HG03025 (cell line): ENCODE results near the gene CMTM2.

Experiments
- ATAC-seq: cut with Tn5 transposase; IDR thresholded peaks from one replicate; pipeline ENCODE4 v1.9.1; 2021; ENCODE audit warnings: mild to moderate bottlenecking, moderate library complexity; ENCODE audit not compliant: unreplicated experiment, low FRiP score

Gene CMTM2, protein sequence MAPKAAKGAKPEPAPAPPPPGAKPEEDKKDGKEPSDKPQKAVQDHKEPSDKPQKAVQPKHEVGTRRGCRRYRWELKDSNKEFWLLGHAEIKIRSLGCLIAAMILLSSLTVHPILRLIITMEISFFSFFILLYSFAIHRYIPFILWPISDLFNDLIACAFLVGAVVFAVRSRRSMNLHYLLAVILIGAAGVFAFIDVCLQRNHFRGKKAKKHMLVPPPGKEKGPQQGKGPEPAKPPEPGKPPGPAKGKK

DNA sequence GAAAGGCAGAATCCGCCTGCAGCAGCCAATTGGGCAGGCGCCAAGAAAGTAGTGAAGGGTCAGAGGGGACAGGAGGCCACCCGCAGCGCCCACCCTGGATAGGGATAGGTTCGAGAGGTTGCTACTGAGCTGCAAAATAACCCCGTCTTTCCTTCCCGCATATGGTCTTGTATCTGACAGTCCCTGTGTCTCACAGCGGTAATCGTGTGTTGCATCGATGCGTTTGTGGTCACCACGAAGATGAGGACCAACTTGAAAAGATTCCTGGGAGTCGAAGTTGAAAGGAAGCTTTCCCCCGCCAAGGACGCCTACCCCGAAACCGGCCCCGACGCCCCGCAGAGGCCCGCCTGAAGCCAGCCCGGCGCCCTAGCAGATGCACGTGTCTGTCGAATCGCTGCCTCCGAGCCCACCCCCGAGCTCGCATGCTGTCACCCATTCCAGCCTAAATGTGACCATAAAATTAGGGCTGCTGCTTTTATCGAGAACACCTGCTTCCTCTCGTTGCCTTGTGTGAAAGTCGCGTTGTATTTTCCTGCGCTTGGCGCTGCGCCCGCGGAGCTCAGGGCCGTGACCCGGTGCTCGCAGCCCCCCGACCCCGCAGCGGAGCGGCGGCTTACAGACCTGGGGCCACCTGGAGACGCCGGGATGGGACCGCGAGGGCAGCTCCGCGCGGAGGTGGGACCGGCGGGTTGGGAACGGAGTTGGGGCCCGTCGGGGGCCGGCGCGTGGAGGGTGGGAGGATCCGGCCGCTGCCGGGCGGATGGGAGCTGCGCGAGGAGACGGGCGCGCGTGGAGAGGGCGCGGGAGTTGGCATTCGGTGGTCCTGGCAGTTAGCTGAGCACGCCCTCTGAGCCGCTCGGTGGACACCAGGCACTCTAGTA lies at the start of gene CMTM2:
Gene CMTM2, plus strand, starts transcription at position 813 of the 881 bp plus-strand sequence. CDS start 145 bp downstream, outside the sequence.
- no peak for ATAC-seq

DNA sequence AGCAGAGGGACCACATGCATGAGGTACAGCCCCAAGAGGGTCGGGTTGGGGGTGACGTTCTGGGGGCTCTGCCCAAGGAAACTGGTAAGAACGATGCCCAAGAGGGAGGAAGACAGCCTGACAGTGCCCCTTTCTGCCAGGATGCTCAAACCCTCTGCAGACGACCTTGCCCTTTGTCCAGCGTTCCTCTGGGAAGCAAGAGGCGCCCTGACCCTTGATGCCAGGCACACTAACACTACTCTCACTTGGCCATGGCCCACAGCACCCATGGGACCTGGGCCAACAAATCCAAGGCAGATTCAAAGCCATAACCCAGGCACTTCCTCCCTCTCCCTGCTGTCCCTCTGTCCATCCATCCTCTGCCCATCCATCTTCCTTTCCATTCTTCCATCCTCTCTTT lies 49.8 kb upstream of the CMTM2 start:
- no peak for ATAC-seq

DNA sequence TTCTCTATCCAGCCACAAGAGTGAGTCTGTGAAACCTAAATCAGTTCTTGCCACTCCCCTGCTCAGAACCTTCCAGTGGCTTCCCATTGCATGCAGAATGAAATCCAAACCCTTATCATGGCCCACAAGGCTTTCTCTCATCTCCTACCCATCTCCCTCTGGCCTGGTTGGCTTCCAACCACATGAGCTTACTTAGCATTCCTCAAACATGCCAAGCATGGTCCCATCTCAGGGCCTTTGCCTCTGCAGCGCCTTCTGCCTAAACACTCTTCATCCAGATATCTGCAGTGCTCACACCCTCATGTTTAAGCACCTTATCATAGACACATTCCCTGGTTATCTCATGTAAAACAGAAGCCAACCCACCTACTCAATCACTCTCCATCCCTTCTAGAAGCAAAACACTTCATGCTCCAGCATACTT lies 44.9 kb upstream of the CMTM2 start:
- ATAC-seq, result no peak

DNA sequence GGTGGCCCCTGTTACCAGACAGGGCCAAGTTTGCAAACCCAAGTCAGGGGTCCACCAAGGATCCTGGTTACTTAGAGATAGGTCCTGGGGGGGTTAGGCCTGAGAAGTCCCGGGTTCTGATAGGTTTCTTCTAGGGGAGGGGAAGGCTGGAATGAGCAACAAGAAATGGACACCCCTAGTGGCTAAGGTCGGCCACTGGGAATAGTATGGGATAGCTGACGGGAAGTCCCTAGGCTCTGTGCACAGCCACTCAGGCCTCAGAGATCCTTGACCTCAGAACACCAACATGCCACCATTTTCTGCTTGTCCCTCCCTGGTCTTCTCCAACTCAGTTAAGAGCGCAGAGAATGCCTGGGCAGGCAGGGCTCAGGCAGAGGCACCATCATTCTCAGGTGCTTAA lies 42.7 kb upstream of the CMTM2 start:
- no peak for ATAC-seq

DNA sequence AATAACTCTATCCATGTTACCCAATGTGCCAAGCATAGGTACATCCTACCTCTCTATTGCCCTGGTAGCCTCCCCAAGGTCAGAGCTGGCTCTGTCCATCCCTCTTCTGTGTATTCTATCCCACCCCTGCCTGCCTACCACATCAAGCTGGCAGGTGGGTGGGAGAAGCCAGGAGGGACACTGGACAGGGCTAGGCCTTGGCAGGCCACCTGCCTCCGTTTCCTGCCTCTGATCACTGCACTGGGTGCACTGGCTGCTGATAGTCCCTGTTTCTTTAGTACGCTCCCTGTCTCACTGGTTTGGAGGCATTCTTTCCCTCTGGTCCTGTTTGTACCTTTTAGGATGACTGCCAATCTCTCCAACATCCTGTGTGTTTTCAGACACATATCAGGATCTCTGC lies 42.0 kb upstream of the CMTM2 start:
- no peak for ATAC-seq

DNA sequence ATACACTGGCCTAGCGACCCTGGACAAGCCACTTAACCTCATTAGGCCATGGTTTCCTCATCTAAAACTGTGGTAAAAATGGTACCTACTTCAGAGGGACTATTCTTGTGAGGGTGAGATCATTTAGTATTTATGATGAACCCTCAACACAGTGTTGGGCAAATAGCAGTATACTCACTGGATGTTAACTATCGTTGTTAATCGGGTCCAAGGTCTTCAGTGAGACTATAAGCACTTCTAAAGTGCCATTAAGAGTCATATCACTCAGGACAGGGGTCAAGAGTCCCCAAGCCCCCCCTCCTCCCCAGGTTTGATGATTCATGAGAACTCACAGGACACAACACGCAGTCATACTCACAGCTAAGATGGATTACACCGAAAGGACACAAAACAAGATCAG lies 40.4 kb upstream of the CMTM2 start:
- ATAC-seq, result no peak

DNA sequence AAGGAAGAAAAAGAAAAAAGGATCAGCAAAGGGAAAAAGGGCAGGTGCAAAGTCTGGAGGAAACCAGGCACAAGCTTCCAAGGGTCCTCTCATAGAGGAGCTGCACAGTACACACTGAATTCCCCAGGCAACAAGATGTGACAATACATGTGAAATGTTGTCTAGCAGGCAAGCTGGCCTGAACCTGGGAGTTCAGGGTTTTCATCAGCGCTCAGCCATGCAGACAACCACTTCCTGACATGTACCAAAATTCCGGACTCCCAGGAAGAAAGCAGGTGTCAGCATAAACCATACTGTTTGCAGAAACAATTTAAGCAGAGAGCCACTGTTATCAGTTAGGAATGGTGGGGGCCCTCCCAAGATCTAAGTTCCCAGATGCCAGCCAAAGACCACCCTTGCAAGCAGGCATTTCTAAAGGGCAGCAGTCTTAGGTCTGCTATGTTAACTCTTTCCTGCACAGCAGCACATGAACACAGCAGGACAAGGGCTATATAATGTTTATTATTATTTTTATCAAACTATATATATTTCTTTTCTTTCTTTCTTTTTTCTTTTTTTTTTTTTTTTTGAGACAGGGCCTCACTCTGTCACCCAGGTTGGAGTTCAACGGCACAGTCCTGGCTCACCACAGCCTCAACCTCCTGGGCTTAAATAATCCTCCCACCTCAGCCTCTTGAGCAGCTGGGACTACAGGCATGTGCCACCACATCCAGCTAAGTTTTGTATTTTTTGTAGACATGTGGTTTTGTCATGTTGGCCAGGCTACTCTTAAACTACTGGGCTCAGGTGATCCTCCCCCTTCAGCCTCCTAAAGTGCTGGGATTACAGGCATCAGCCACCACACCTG lies 39.4 kb upstream of the CMTM2 start:
- no peak for ATAC-seq

DNA sequence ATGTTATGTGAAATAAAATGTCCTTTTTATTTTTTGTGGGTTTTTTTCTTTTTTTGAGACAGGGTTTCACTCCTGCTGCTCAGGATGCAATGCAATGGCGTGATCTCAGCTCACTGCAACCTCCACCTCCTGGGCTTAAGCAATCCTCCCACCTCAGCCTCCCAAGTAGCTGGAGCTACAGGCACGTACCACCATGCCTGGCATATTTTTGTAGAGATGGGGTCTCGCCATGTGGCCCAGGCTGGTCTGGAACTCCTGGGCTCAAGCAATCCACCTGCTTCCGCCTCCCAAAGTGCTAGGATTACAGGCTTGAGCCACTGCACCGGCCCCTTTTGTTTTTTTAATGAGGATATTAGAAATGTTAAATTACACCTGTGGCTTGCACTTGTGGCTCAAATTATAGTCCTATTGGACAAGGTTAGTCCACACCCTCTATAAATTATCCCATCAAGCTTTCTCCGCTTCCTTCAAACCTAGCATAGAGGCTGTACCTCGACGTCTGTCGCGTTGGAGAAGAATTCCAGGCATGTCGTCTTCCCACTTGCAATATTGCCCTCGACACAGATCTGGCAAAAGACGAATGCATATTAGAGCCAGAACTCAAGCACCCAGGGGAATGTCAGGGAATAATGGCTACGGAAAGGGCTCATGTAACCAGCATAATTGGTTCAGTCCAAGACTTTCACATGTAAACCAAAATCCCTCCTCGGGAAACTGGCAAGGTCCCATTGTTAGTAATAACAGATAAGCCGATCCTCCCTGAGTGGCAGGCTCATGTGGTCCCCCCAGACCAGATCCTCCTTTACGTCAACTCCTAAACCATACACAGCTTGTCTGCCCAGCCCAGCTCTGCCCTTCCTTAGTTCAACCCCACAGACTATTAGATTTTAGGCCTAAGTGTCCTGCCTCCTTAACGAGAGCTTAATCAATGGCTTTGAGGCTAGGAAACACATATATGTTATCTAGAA lies 37.6 kb upstream of the CMTM2 start:
- no peak for ATAC-seq

DNA sequence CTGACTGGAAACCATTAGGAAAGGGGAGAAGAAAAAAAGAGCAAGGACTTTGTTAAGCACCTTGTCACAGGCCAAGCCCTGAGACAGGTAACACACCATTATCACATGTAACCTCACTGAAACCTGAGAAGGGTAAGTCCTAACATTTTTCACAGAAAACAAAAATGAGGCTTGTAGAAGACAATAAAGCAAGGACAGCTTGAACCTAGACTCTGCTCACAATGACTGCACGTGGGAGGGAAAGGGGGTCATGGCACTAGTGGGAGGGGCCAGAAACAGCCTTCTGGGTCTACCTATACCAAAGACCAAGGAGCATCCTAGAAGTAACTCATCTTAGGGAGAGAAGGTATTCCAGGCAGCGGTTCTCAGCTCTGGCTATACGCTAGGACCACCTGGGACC lies 36.9 kb upstream of the CMTM2 start:
- ATAC-seq, result no peak

DNA sequence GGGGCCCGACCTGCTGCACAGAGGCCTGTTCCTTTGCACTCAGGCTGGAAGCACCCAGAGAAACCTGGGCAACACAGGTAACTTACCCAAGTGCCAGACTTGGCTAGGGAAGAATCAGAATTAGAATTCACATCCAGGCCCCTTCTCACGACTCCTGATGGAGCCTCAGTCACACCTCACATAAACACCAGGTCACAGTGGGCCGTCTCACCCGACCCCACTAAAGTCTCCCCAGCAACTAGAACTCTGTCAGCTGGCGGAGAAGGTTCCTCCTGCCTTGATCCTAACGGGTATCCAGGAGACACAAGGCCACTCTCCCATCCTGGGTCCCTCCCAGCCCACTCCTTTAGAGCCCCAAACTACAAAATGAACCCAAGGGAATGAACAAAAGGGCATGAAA lies 35.7 kb upstream of the CMTM2 start:
- ATAC-seq, result no peak

DNA sequence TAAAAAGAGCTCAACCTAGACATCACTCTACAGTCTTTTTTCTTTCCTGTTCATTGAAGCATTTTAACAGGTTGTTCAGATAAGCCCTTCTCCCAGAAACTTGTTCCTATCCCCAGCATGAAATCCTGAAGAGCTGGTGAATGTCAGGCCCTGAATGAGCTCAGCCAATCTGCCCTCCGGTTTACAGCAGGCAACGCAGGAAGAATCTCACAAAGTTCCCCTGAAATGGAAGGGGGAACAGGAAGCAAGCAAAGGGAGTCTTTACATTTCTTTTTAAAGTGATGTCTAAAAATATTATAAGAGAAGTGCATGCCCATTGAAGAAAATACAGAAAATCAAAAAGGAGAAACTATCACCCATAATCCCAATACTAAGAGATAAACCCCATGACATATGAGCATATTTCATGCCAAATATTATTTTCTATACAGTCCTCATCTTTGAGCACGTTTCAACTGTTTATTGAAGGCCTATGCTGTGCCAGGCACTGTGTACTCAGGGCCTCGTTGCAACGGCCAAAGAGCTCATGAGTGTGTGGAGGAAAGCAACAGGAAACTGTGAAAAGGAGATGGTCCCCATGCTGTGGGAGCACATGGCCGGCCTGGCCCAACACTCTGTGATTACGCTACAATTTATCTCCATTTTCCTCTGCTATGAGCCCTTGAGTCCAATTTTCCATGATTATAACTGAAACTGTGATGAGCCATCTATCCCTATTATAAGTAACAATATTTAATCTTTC lies 35.1 kb upstream of the CMTM2 start:
- no peak for ATAC-seq

DNA sequence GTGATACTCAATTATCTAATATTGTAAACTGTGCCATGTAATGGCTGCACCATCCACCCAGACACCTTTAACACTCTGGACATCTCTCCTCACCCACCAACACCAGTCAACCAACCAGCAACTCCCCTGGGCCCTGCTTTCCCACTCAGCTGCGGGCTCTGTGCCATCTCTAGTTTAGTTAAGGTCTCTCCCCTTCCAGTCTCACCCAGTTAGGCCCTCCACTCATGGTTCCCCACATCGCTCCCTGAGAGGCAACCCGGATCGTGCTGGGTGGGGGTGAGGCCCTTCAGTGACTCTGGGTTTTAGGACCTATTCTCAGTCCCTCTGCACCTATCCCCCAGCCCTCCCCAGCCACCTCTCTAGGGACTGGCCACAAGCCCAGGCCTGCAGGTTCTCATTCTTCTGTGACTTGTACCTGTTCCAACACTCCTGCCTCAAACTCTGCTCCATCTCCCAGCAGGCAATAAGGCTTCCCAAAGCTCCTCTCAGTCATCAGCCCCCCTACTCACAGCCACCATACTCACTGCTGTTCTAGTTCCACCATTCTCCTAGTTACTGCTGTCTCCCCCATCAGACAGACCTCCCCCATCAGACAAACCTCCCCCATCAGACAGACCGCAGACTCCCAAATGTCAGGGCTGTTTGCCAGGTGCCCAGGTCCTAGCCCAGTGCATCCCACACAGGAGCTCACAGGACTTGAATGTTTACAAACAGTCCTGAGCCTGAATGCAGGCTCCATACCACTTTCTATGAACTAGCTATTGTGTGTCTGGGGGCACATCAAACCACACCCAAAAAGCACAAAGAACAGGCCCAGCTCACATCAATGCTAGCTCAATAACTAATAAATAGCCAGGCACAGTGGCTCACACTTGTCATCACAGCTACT lies 31.9 kb upstream of the CMTM2 start:
- ATAC-seq, result no peak

DNA sequence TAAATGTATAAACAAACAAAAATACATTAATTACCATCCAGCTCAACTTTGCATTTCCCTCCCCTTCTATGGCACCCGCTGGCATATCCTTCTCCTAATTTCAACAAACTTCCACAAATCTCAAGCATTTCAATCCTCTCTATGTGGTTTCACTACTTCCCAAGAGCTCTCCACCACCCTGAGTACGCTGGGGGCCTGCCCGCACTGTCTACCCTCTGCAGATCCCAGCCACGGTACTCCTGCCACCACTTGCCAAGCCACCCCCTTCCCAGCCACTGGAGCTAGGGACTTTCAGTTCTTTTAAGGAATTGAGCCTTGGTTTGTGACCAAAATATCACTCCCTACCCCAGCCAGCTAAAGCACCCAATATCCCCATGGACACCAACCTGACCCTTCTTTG lies 31.2 kb upstream of the CMTM2 start:
- no peak for ATAC-seq

DNA sequence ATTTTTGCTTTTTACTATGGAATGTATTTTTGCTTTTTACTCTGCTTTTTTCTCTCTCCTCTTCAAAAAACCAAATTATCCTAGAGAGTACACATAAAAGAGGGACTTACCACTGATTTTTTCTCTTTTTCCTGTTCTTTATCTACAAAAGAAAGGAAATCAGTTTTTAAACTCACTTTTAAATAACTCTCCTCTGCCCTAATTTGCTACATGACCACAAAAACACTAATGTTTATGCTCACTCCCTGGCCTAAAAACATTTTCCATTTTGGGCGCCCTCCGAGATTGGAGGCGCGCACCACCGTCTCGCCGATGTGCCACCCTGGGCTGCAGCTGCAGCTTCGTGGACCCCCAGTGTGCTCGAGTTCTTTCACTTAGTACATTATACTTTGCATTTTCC lies 30.4 kb upstream of the CMTM2 start:
- ATAC-seq, result no peak

DNA sequence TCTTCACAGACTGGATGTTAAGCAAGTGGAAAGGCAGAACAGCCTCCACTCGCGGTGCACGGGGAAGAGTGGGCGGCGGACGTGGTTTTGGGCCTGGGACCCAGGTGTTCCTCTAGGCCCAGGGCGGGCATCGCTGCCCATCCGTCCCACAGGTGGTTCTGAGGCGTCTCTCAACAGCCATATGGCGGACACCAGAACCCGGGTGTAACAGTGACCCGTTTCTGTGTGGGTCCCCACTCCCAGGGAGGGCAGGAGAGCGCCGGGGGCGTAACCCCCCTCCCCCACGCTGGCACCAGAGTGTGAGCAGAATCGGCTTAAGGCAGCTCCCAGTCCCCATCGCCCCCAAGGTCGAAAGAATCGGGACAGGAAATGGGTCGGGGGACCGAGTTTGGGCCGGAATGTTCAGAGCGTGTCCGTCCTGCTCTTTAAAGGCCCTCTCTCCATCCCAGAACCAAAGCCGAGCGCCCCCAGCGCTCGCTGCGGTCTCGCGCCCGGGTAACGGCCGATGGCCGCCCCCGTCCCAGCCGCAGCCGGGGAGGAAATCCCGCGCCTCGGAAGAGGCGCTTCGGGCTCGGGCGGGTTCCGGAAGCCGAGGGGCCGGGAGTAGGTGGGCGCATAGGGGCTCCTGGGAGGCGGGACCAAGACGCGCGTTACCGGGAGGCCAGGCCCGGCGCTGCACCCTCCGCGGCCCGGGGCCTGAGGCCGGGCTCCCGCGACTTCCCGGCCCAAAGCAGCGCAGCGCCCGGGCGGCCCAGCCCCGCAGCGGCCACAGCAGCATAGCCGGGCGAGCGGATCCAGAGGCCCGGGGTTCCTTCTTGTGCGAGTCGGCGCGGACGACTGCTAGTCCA lies 29.8 kb upstream of the CMTM2 start, which contains the start of gene TK2:
Gene TK2, minus strand, starts transcription at position 839 of the 848 bp plus-strand sequence. Its CDS starts 61 bp downstream, at position 778.
- peak; percentile 29 for ATAC-seq

DNA sequence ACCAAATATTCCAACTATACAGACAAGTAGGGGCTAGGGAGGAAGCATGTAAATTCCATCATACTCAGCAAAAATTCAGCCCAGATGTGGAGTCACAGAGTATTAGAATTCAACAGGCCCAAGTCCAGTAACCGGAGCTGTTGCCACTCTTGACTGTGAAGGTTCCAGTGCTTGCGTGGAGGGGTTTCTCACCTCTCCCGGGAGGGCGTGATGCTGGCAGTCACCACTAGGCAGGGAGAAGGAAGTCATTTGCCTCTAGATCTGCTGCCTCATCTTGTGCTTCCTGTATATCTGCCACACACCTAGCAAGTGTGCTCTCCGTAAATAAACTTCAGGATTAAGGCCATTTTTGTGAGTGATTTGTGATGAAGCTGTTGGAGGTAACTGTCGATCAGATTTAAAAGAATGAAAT lies 27.9 kb upstream of the CMTM2 start:
- no peak for ATAC-seq

DNA sequence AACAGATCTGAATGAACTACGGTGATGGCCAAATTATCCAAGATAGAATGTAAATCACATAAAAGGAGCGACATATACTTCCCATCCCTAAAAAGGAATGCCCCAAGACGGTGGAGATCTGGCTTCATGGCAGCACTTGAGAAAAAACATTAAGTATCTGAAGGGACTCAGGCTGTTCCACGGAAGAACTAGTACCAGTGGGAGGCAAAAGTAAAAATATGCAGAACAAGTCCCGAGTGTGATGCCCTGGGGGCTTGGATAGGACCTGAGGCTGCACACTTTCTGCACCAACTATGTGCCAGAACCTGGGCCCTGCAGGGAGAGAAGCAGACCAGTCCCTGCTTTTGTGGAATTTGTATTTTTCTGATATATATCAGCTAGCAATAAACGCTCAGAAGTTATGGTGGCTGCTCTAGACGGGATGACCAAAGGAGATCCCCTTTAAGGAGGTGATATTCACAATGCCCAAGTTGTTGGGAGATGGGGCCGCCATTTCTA lies 27.4 kb upstream of the CMTM2 start:
- ATAC-seq, result no peak
